ENCODE results near the gene CEMIP2.

CEMIP2 gene

GRCh38 chr9:71747576-71747975, 20.7 kb downstream of the CEMIP2 start:
- no peak for DNase-seq (ENCODE audit: extremely low read depth in 1 of 2, low read depth in 1 of 2)

GRCh38 chr9:71746758-71747125, 21.6 kb downstream of the CEMIP2 start:
- DNase-seq (ENCODE audit: extremely low read depth in 1 of 2, low read depth in 1 of 2) = no peak

- DNase-seq (ENCODE audit: extremely low read depth in 1 of 2, low read depth in 1 of 2) = no peak
Observed at GRCh38 chr9:71746023-71746757, 22.1 kb downstream of the CEMIP2 start.

GRCh38 chr9:71744754-71745521, 23.4 kb downstream of the CEMIP2 start:
- DNase-seq (ENCODE audit: extremely low read depth in 1 of 2, low read depth in 1 of 2) = no peak

GRCh38 chr9:71743882-71744281, 24.4 kb downstream of the CEMIP2 start:
- no peak for DNase-seq (ENCODE audit: extremely low read depth in 1 of 2, low read depth in 1 of 2)

- no peak for DNase-seq (ENCODE audit: extremely low read depth in 1 of 2, low read depth in 1 of 2)
Observed at GRCh38 chr9:71743217-71743705, 25.1 kb downstream of the CEMIP2 start.

- DNase-seq (ENCODE audit: extremely low read depth in 1 of 2, low read depth in 1 of 2) = no peak
Observed at GRCh38 chr9:71742703-71743102, 25.6 kb downstream of the CEMIP2 start.

- no peak for DNase-seq (ENCODE audit: extremely low read depth in 1 of 2, low read depth in 1 of 2)
Observed at GRCh38 chr9:71741926-71742648, 26.2 kb downstream of the CEMIP2 start.

- DNase-seq (ENCODE audit: extremely low read depth in 1 of 2, low read depth in 1 of 2) = no peak
Observed at GRCh38 chr9:71740199-71740598, 28.1 kb downstream of the CEMIP2 start.

GRCh38 chr9:71737455-71737854, 30.9 kb downstream of the CEMIP2 start:
- no peak for DNase-seq (ENCODE audit: extremely low read depth in 1 of 2, low read depth in 1 of 2)

GRCh38 chr9:71736236-71736635, 32.1 kb downstream of the CEMIP2 start:
- no peak for DNase-seq (ENCODE audit: extremely low read depth in 1 of 2, low read depth in 1 of 2)

GRCh38 chr9:71734950-71735349, 33.4 kb downstream of the CEMIP2 start:
- no peak for DNase-seq (ENCODE audit: extremely low read depth in 1 of 2, low read depth in 1 of 2)

GRCh38 chr9:71733176-71733575, 35.1 kb downstream of the CEMIP2 start:
- no peak for DNase-seq (ENCODE audit: extremely low read depth in 1 of 2, low read depth in 1 of 2)

- DNase-seq (ENCODE audit: extremely low read depth in 1 of 2, low read depth in 1 of 2) = no peak
Observed at GRCh38 chr9:71729816-71730526, 38.3 kb downstream of the CEMIP2 start.

GRCh38 chr9:71726723-71727122, 41.6 kb downstream of the CEMIP2 start:
- no peak for DNase-seq (ENCODE audit: extremely low read depth in 1 of 2, low read depth in 1 of 2)

GRCh38 chr9:71725590-71726338, 42.5 kb downstream of the CEMIP2 start:
- DNase-seq (ENCODE audit: extremely low read depth in 1 of 2, low read depth in 1 of 2) = no peak

GRCh38 chr9:71721855-71722254, 46.5 kb downstream of the CEMIP2 start:
- DNase-seq (ENCODE audit: extremely low read depth in 1 of 2, low read depth in 1 of 2) = no peak

GRCh38 chr9:71719562-71719961, 48.8 kb downstream of the CEMIP2 start:
- no peak for DNase-seq (ENCODE audit: extremely low read depth in 1 of 2, low read depth in 1 of 2)

- no peak for DNase-seq (ENCODE audit: extremely low read depth in 1 of 2, low read depth in 1 of 2)
Observed at GRCh38 chr9:71719088-71719487, 49.2 kb downstream of the CEMIP2 start.

Measured in stimulated activated CD8-positive, alpha-beta memory T cell treated with anti-CD3 and anti-CD28 coated beads, Interleukin-7, amount 100 ng/mL, for 48 hours (primary cell).